Mesodermal cell (in vitro differentiated cells): ENCODE data around the gene HS3ST1.

Source experiments
- H3K27ac ChIP-seq: 2 replicates; pipeline ENCODE4 v1.7.0; 2013; ENCODE audit warnings: mild to moderate bottlenecking, low read depth, low read length, moderate library complexity; ENCODE audit not compliant: severe bottlenecking
- H3K36me3 ChIP-seq: 2 replicates; pipeline ENCODE4 v1.7.1; 2013; ENCODE audit warnings: mild to moderate bottlenecking, low read length, moderate library complexity; ENCODE audit not compliant: control insufficient read depth, insufficient read depth
- H3K4me1 ChIP-seq: one replicate; pipeline ENCODE4 v1.7.1; 2013; ENCODE audit warnings: mild to moderate bottlenecking, low read length; ENCODE audit not compliant: insufficient read depth, control insufficient read depth, poor library complexity, severe bottlenecking
- H3K4me3 ChIP-seq: 2 replicates; pipeline ENCODE4 v1.7.0; 2013; ENCODE audit warnings: low read length, control low read depth, mild to moderate bottlenecking; ENCODE audit not compliant: insufficient read depth, poor library complexity, severe bottlenecking; ENCODE audit errors: extremely low read depth
- H3K9me3 ChIP-seq: 2 replicates; pipeline ENCODE4 v1.7.1; 2013; ENCODE audit warnings: mild to moderate bottlenecking, low read length, moderate library complexity; ENCODE audit not compliant: control insufficient read depth
- WGBS, 2 experiments: methylation state at CpG; one replicate each; pipeline ENCODE4 v1.1.5; 2013; ENCODE audit warnings: missing lambda C conversion rate in 2 of 2; ENCODE audit not compliant: insufficient coverage in 2 of 2; 5-methylcytosine and 5-hydroxymethylcytosine counted together

HS3ST1 gene

DNA sequence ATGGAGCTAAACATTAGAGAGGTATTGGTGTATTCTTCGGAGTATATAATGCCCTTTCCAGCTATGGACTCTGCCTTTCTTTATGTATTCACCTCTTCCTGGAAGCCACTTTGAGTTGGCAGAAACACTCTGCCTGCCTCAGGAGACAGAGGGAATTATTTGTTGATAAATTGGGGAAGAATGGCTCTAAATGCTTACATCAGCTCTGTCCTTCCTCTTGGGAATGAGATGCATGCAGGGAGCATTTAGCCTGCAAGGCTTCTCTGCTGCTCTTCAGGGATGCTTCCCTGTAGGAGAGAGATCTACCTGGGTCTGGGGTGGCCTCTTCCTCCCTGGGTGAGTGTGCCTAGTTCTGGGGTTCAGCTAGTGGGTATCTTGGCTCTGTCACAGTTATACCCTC lies 6.9 kb upstream of the HS3ST1 start:
- WGBS, 2 experiments, result 100% methylated on average over 1 of the region's 1 CpG; no CpG with 5 or more reads in 1 of the 2 experiments

DNA sequence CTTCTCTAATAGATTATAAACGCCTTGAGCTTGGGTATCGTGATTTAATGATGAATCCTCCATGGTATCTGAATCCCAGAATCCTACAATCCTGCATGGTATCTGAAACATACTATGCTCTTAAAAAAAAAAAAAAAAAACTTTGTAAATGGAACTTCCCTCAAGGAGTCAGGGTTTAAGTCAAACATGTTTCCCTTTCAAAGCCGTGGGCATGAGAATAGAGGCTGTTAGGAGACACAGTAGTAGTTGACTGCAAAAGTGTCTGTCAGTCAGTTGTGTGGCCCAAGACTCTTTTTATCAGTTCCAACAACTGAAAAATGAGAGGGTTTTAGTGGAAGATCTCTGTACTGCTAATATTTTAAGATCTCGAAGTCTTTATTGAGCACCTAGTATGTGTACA lies 2.4 kb upstream of the HS3ST1 start:
- H3K4me1 ChIP-seq, result peaks cover 16% of the 10 kb centered on the region
- no peaks in the 10 kb centered on the region for H3K36me3 ChIP-seq
- H3K9me3 ChIP-seq, result no peaks in the 10 kb centered on the region
- H3K4me3 ChIP-seq, result no peak overlapping the region
- WGBS, 2 experiments, result 90 to 100% methylated on average over 1 of the region's 4 CpGs
- no peak overlapping the region for H3K27ac ChIP-seq

More for the DNA sequence above, 6.9 kb upstream of the HS3ST1 start:
- Histone ChIP-seq H3K4me1 (no peaks in the 10 kb centered on the region), H3K9me3 (no peaks in the 10 kb centered on the region), H3K36me3 (no peaks in the 10 kb centered on the region), H3K27ac (no peak overlapping the region), H3K4me3 (no peak overlapping the region)

GRCh38 chr4:11430536-11430935 lies 1.8 kb upstream of the HS3ST1 start:
- WGBS, 2 experiments, result 100% methylated on average over 1 of the region's 2 CpGs; no CpG with 5 or more reads in 1 of the 2 experiments
- Histone ChIP-seq H3K9me3 (no peaks in the 10 kb centered on the region), H3K4me1 (peaks cover 16% of the 10 kb centered on the region), H3K4me3 (no peak overlapping the region), H3K27ac (no peak overlapping the region), H3K36me3 (no peaks in the 10 kb centered on the region)

DNA sequence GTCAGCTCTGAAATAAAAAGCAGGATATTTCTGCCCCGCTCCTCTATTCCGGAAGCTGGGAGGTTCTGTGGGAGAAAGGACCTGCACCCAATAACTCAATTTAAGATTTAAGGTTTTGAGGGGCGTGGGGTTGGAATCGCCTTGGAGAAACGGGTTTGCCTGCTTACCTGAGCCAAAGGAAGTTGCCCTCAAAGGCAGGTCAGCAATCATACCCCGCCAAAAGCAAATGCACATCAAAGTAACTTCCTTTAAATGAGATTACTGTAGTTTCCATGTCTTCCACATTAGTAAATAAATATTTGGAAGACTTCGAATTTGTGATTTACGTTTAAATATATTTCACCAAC lies 978 bp upstream of the HS3ST1 start:
- peak overlapping the region; percentile 53 for H3K4me3 ChIP-seq
- 54% methylated on average over 3 of the region's 8 CpGs; no CpG with 5 or more reads in 1 of the 2 experiments for WGBS, 2 experiments
- H3K4me1 ChIP-seq, result peaks cover 16% of the 10 kb centered on the region
- no peak overlapping the region for H3K27ac ChIP-seq
- no peaks in the 10 kb centered on the region for H3K36me3 ChIP-seq
- H3K9me3 ChIP-seq, result no peaks in the 10 kb centered on the region

DNA sequence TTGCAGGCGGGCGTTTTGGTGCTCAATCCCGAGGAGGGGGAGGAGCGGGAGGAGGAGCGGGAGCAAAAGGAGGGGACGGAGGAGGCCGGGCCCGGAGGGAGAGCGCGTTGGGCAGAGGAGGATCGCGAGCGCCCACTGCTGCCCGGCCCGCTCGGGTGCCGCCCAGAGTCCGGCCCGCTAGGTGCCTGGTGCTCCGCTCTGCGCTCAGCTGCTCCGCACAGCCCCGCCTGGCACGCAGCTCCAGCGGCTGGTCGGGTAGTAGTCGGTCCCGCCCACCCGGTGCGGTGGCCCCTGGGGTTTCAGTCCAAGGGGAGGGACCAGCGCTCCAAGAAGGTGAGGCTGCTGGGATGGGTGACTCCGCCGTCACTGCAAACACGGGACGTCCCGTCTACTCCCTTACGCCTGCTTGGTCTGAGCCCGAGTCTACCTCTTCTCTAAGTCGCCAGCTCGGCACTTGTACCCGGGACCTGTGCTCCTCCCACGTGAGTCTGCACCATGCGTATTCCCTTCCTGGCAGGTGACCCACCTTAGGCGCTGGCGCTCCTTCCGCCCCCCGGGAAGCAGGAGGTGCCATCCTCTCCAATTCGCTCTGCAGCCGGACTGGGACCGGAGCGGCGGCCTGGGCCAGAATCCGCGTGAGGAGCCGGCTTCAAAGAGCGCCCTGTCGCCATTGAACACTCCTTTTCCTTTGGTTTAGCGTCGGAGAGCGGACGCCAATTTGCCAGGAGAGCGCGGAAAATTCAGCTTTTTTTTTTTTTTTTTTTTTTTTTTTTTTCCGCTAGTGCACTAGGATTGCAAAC lies 405 bp upstream of the HS3ST1 start:
- Histone ChIP-seq H3K4me1 (peaks cover 16% of the 10 kb centered on the region), H3K4me3 (peak overlapping the region; percentile 53), H3K27ac (no peak overlapping the region), H3K36me3 (no peaks in the 10 kb centered on the region), H3K9me3 (no peaks in the 10 kb centered on the region)
- 1% methylated on average over 27 to 54 of the region's 64 CpGs for WGBS, 2 experiments

DNA sequence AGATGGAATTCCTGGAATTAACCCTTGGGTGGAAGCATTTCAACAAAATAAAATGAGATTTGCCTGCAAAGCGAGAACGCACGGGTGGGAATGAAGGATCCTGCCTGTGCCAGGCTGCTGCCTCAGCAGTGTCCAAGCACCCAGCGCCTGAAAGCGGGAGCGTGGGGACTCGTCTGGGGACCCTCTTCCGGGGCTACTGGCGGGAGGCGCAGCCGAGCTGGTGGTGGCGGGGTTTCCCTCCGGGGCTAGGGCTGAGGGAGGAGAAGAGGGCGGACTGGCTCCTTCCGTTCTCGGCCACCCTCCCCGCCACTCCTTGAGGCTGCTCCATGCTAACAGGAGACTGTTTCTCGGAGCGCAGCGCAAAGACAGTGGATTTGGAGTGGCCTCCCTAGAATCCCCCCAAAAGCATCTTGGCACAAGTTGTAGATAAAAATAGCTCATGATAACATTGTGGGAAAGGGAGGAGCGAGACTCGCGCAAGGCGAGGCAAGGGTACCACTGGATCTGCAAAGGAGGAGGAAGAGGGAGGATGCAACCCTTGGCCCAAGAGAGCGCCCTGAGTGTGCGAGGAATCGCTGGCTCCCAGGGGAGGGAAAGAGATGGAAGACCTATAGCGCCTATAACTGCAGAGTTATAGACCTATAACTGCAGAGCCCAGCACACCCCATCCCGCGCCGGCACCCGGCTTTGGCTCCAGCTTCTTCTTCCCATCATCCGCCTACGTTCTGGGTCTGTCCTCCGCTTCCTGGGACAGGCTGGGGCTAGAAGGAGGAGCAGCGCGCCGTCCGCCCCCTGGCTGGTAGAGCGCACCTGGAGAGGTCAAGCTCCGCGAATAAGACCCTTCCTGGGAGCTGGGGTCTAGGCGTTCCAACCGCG lies 1.3 kb downstream of the HS3ST1 start:
- H3K36me3 ChIP-seq, result no peaks in the 10 kb centered on the region
- H3K27ac ChIP-seq, result no peak overlapping the region
- peaks cover 22% of the 10 kb centered on the region for H3K4me1 ChIP-seq
- WGBS, 2 experiments, result 1 to 2% methylated on average over 19 to 30 of the region's 45 CpGs
- peak overlapping the region; percentile 53 for H3K4me3 ChIP-seq
- H3K9me3 ChIP-seq, result no peaks in the 10 kb centered on the region

DNA sequence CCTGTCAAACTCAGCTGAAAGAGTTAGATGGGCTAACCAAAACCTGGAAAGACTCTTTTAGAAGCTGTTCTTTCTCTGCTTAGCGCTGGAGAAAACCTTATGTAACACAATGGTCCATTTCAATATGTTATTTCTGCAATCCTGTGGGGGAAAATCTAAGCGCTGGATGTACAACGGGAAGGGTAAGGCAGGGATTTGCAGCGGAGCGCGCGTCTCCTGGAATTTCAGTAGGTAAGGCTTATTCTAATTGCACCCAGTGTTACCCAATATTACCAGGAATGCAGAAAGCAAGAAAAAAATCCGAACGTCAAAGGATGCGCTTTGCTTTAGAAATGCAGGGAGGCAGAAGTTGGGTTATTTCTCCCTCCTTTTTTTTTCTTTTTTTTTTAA lies 2.0 kb downstream of the HS3ST1 start:
- Histone ChIP-seq H3K9me3 (no peaks in the 10 kb centered on the region), H3K4me1 (peaks cover 29% of the 10 kb centered on the region), H3K27ac (no peak overlapping the region), H3K4me3 (peak overlapping the region; percentile 53), H3K36me3 (peaks cover 3% of the 10 kb centered on the region)
- 7% methylated on average over 3 of the region's 10 CpGs; no CpG with 5 or more reads in 1 of the 2 experiments for WGBS, 2 experiments

- Histone ChIP-seq H3K27ac (no peak overlapping the region), H3K4me3 (no peak overlapping the region), H3K4me1 (peaks cover 36% of the 10 kb centered on the region), H3K36me3 (peaks cover 3% of the 10 kb centered on the region), H3K9me3 (no peaks in the 10 kb centered on the region)
- WGBS, 2 experiments, result 94 to 100% methylated on average over 1 to 3 of the region's 3 CpGs
Measured at GRCh38 chr4:11426003-11426402, 2.7 kb downstream of the HS3ST1 start.

- peaks cover 3% of the 10 kb centered on the region for H3K36me3 ChIP-seq
- 76 to 98% methylated on average over 3 to 4 of the region's 5 CpGs for WGBS, 2 experiments
- H3K4me1 ChIP-seq, result peaks cover 38% of the 10 kb centered on the region
- H3K27ac ChIP-seq, result no peak overlapping the region
- H3K9me3 ChIP-seq, result no peaks in the 10 kb centered on the region
- H3K4me3 ChIP-seq, result no peak overlapping the region
Measured at GRCh38 chr4:11424856-11425255, 3.8 kb downstream of the HS3ST1 start.

DNA sequence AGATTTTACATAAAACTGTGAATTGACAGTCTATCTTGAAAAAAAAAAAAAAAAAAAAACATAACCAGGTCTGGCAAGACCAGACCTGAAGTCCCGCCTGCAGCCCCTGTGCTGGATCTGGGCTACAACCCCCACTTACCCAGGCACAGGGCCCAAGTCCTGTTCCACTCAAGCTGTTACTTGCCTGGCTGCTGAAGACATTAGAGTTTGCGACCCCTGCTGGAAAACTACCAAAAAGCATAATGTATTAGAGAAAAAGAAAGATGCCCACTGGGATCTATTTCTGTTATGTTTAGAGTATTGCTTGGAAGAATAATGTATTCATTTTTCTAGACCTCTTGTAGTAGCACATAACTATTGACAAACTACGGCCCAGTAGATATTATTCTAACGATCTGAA lies 4.7 kb downstream of the HS3ST1 start:
- peaks cover 3% of the 10 kb centered on the region for H3K36me3 ChIP-seq
- WGBS, 2 experiments, result no CpG with 5 or more reads among the region's 4 CpGs
- H3K9me3 ChIP-seq, result no peaks in the 10 kb centered on the region
- H3K27ac ChIP-seq, result peak overlapping the region; percentile 31
- no peak overlapping the region for H3K4me3 ChIP-seq
- H3K4me1 ChIP-seq, result peaks cover 38% of the 10 kb centered on the region
